ENCODE data around the gene DNAH2. TPM values are rescaled to one million over a fixed set of nuclear protein-coding genes. Genes with fewer than 3 reads are reported as not detected.

Gene DNAH2
- total and polyA plus RNA-seq, 2 donors (not counting 1 experiment from before 2014, with no cell fraction given) = 0.08 to 0.17 TPM

DNA sequence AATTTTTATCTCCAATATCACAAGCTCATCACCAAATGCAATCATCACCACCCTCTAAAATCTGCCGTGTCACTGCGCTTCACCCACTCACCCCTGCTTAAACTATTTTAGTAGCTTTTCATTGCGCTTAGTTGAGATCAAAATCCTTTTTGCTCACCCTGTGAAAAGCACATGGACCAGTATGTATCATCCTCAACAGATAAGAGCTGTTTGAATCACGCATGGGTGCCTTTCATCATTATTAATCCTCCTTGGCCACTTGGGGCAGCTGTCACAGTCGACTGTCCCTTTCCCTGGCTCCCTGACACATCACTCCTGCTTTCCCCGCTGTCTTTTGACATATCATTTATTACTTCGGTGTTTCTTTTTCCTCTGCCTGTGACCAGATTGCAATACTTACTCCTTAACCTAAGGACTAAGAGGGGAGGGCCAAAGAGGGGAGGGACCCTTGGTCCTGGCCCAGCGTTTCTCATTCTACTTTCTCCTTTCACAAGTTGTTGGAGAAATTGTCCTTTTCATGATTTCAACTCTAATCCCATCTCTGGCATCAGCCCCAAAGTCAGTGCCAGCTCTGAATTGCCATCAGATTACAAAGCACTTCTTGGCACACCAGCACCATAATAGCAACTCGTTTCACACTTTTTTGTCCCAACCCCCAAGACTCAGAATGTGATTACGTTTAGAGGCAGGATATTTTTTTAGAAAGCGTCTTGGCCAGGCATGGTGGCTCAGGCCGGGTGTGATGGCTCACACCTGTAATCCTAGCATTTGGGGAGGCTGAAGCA is 107.9 kb downstream of the DNAH2 start:
- no peak overlapping the region for H3K4me3 ChIP-seq (replicated peaks in 1 of 4; ENCODE audit: control extremely low read depth in 1 of 4, insufficient read depth in 1 of 4, low read depth in 3 of 4, low read length in 4 of 4)
- no peaks in the 10 kb centered on the region for H3K4me1 ChIP-seq (ENCODE audit: control insufficient read depth, extremely low read depth, insufficient read depth, low read length)
- no peaks in the 10 kb centered on the region for H3K36me3 ChIP-seq (ENCODE audit: control insufficient read depth, insufficient read depth, low read length)
- no peaks in the 10 kb centered on the region for H3K9me3 ChIP-seq (ENCODE audit: control insufficient read depth, insufficient read depth, low read depth, low read length)
- no peak overlapping the region for H2AFZ ChIP-seq (ENCODE audit: low read length)
- no peaks in the 10 kb centered on the region for H4K20me1 ChIP-seq (ENCODE audit: control insufficient read depth, extremely low read depth, insufficient read depth, low read length)
- H3K4me2 ChIP-seq (ENCODE audit: extremely low read depth, insufficient read depth, low read length) = no peak overlapping the region
- no peak overlapping the region for H3K9ac ChIP-seq (ENCODE audit: insufficient read depth, low read length)
- H3K27ac ChIP-seq (ENCODE audit: insufficient read depth, low read length) = no peak overlapping the region
- H3K27me3 ChIP-seq (ENCODE audit: control insufficient read depth, insufficient read depth, low read length) = peaks cover 2% of the 10 kb centered on the region
- peak in 1 of 2 donors; percentile 5 for DNase-seq (ENCODE audit: low read depth in 2 of 2)
- no peak for TF ChIP-seq EZH2 (IDR thresholded peaks at IDR 0.05; ENCODE audit: low read length, missing control alignments)
- TF ChIP-seq, protein P1, sequence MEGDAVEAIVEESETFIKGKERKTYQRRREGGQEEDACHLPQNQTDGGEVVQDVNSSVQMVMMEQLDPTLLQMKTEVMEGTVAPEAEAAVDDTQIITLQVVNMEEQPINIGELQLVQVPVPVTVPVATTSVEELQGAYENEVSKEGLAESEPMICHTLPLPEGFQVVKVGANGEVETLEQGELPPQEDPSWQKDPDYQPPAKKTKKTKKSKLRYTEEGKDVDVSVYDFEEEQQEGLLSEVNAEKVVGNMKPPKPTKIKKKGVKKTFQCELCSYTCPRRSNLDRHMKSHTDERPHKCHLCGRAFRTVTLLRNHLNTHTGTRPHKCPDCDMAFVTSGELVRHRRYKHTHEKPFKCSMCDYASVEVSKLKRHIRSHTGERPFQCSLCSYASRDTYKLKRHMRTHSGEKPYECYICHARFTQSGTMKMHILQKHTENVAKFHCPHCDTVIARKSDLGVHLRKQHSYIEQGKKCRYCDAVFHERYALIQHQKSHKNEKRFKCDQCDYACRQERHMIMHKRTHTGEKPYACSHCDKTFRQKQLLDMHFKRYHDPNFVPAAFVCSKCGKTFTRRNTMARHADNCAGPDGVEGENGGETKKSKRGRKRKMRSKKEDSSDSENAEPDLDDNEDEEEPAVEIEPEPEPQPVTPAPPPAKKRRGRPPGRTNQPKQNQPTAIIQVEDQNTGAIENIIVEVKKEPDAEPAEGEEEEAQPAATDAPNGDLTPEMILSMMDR (conservative IDR thresholded peaks at IDR 0.05 in 1 of 2, IDR thresholded peaks at IDR 0.05 in 1 of 2; ENCODE audit: low read depth in 1 of 2, low read length in 2 of 2) = no peak
- no peaks in the 10 kb centered on the region for H3K79me2 ChIP-seq (ENCODE audit: control insufficient read depth, insufficient read depth, low read length)

DNA sequence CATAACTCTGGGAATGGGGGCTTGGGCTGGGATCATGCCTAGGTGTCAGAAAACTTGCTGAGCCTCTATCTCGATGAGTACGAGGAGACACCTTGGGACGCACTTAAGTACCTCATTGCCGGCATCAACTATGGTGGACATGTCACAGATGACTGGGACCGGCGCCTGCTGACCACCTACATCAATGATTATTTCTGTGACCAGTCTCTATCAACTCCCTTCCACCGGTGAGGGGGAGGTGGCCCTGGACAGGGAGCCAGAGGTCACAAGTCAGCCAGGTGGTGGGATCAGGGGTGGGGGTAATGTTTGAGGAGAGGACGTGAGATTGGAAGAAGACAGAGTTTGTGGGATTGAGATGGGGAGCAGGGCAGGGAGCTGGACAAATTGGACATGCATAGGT is 113.1 kb downstream of the DNAH2 start:
- no peak overlapping the region for H3K27ac ChIP-seq (ENCODE audit: insufficient read depth, low read length)
- H3K79me2 ChIP-seq (ENCODE audit: control insufficient read depth, insufficient read depth, low read length) = no peaks in the 10 kb centered on the region
- no peaks in the 10 kb centered on the region for H4K20me1 ChIP-seq (ENCODE audit: control insufficient read depth, extremely low read depth, insufficient read depth, low read length)
- H3K27me3 ChIP-seq (ENCODE audit: control insufficient read depth, insufficient read depth, low read length) = peaks cover 3% of the 10 kb centered on the region
- no peak overlapping the region for H3K4me2 ChIP-seq (ENCODE audit: extremely low read depth, insufficient read depth, low read length)
- H3K4me1 ChIP-seq (ENCODE audit: control insufficient read depth, extremely low read depth, insufficient read depth, low read length) = no peaks in the 10 kb centered on the region
- DNase-seq (ENCODE audit: low read depth in 2 of 2) = no peak
- TF ChIP-seq, protein P1 (conservative IDR thresholded peaks at IDR 0.05 in 1 of 2, IDR thresholded peaks at IDR 0.05 in 1 of 2; ENCODE audit: low read depth in 1 of 2, low read length in 2 of 2) = no peak
- TF ChIP-seq EZH2 (IDR thresholded peaks at IDR 0.05; ENCODE audit: low read length, missing control alignments) = no peak
- H3K4me3 ChIP-seq (replicated peaks in 1 of 4; ENCODE audit: control extremely low read depth in 1 of 4, insufficient read depth in 1 of 4, low read depth in 3 of 4, low read length in 4 of 4) = no peak overlapping the region
- no peak overlapping the region for H3K9ac ChIP-seq (ENCODE audit: insufficient read depth, low read length)
- H2AFZ ChIP-seq (ENCODE audit: low read length) = no peak overlapping the region
- no peaks in the 10 kb centered on the region for H3K9me3 ChIP-seq (ENCODE audit: control insufficient read depth, insufficient read depth, low read depth, low read length)
- H3K36me3 ChIP-seq (ENCODE audit: control insufficient read depth, insufficient read depth, low read length) = no peaks in the 10 kb centered on the region

DNA sequence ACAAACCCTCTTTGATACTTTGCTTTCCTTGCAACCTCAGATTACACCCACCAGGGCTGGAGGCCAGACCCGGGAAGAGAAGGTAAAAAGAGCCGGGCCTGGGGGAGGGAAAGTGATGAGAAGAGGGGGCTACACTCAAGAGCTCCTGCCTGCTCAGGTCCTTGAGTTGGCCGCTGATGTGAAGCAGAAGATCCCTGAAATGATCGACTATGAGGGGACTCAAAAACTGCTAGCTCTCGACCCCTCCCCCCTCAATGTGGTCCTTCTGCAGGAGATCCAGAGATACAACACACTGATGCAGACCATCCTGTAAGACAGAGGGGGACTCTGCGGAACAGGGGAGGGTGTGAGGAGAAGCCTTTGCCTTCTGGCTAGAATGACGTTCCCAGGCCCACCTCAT is 113.7 kb downstream of the DNAH2 start:
- no peaks in the 10 kb centered on the region for H3K36me3 ChIP-seq (ENCODE audit: control insufficient read depth, insufficient read depth, low read length)
- no peaks in the 10 kb centered on the region for H4K20me1 ChIP-seq (ENCODE audit: control insufficient read depth, extremely low read depth, insufficient read depth, low read length)

More for the DNA sequence above, 113.7 kb downstream of the DNAH2 start:
- H3K9me3 ChIP-seq (ENCODE audit: control insufficient read depth, insufficient read depth, low read depth, low read length) = no peaks in the 10 kb centered on the region
- H3K27me3 ChIP-seq (ENCODE audit: control insufficient read depth, insufficient read depth, low read length) = peaks cover 3% of the 10 kb centered on the region
- H2AFZ ChIP-seq (ENCODE audit: low read length) = no peak overlapping the region
- TF ChIP-seq EZH2 (IDR thresholded peaks at IDR 0.05; ENCODE audit: low read length, missing control alignments) = no peak
- TF ChIP-seq, protein P1 (conservative IDR thresholded peaks at IDR 0.05 in 1 of 2, IDR thresholded peaks at IDR 0.05 in 1 of 2; ENCODE audit: low read depth in 1 of 2, low read length in 2 of 2) = no peak
- no peak overlapping the region for H3K27ac ChIP-seq (ENCODE audit: insufficient read depth, low read length)
- DNase-seq (ENCODE audit: low read depth in 2 of 2) = no peak
- H3K4me1 ChIP-seq (ENCODE audit: control insufficient read depth, extremely low read depth, insufficient read depth, low read length) = no peaks in the 10 kb centered on the region
- H3K4me2 ChIP-seq (ENCODE audit: extremely low read depth, insufficient read depth, low read length) = no peak overlapping the region
- no peaks in the 10 kb centered on the region for H3K79me2 ChIP-seq (ENCODE audit: control insufficient read depth, insufficient read depth, low read length)
- no peak overlapping the region for H3K4me3 ChIP-seq (replicated peaks in 1 of 4; ENCODE audit: control extremely low read depth in 1 of 4, insufficient read depth in 1 of 4, low read depth in 3 of 4, low read length in 4 of 4)
- H3K9ac ChIP-seq (ENCODE audit: insufficient read depth, low read length) = no peak overlapping the region

Data from fibroblast of lung (primary cell).